ENCODE results near the gene ALDH16A1.
"Not testable (repeated sequence)": the region's sequence is repeated elsewhere in the genome, so short reads cannot be mapped to it uniquely, and the experiment has no call there.

The ALDH16A1 gene

GRCh38 chr19:49468746-49469447 lies 15.9 kb downstream of the ALDH16A1 start:
- DNase-seq = no peak

- DNase-seq = no peak
Measured at GRCh38 chr19:49469828-49470614, 17.0 kb downstream of the ALDH16A1 start.

GRCh38 chr19:49470615-49470978 lies 17.6 kb downstream of the ALDH16A1 start:
- no peak for DNase-seq

GRCh38 chr19:49472936-49473335 lies 19.9 kb downstream of the ALDH16A1 start:
- DNase-seq = no peak

- DNase-seq = not testable (repeated sequence)
Measured at GRCh38 chr19:49473501-49473867, 20.5 kb downstream of the ALDH16A1 start.

- no peak for DNase-seq
Measured at GRCh38 chr19:49473868-49474541, 21.0 kb downstream of the ALDH16A1 start, which contains the start of gene FLT3LG. Gene FLT3LG, plus strand, starts transcription at chr19:49474215. Its CDS starts 425 bp downstream, at chr19:49474640.

GRCh38 chr19:49474542-49474924 lies 21.5 kb downstream of the ALDH16A1 start:
- no peak for DNase-seq

GRCh38 chr19:49475191-49475917 lies 22.3 kb downstream of the ALDH16A1 start:
- DNase-seq = no peak

GRCh38 chr19:49475995-49476880 lies 23.2 kb downstream of the ALDH16A1 start:
- DNase-seq = no peak

GRCh38 chr19:49479975-49480628 lies 27.1 kb downstream of the ALDH16A1 start:
- no peak for DNase-seq

- no peak for DNase-seq
Measured at GRCh38 chr19:49481020-49481683, 28.1 kb downstream of the ALDH16A1 start.

- DNase-seq = no peak
Measured at GRCh38 chr19:49486232-49486631, 33.2 kb downstream of the ALDH16A1 start.

GRCh38 chr19:49486710-49487276 lies 33.8 kb downstream of the ALDH16A1 start:
- no peak for DNase-seq

- peak; percentile 45 for DNase-seq
Measured at GRCh38 chr19:49487277-49488045, 34.4 kb downstream of the ALDH16A1 start, which contains the start of gene RPL13A. Gene RPL13A, plus strand, starts transcription at chr19:49487608. Its CDS starts 22 bp downstream, at chr19:49487630.

- DNase-seq = no peak
Measured at GRCh38 chr19:49488046-49488862, 35.2 kb downstream of the ALDH16A1 start.

- no peak for DNase-seq
Measured at GRCh38 chr19:49488863-49489537, 36.0 kb downstream of the ALDH16A1 start.

- DNase-seq = no peak
Measured at GRCh38 chr19:49489601-49490167, 36.7 kb downstream of the ALDH16A1 start.

All from cortex of kidney (tissue), 1 donor.